GM12878 (cell line): Measurements from ENCODE around the gene IL4I1.

Source experiments
- CEBPB ChIP-seq, 2 experiments: fragments of 150-350 bp in 1 of 2; IDR thresholded peaks; 2 replicates each; pipeline ENCODE4 v1.6.1; 2012 to 2014; ENCODE audit warnings: low read depth in 2 of 2, low read length in 2 of 2, borderline replicate concordance in 1 of 2, inconsistent platforms in 1 of 2
- CTCF ChIP-seq, 3 experiments: IDR thresholded peaks in 2 of 3; conservative IDR thresholded peaks in 1 of 3; 2 replicates each; pipeline ENCODE4 v1.5.1; 2011; ENCODE audit warnings: low read depth in 3 of 3, low read length in 3 of 3, mild to moderate bottlenecking in 3 of 3, control low read depth in 2 of 3, moderate library complexity in 2 of 3, inconsistent platforms in 1 of 3, mixed read lengths in 1 of 3; ENCODE audit not compliant: control insufficient read depth in 2 of 3, insufficient read depth in 1 of 3; ENCODE audit errors: extremely low read depth in 1 of 3
- SUZ12 ChIP-seq: fragments of 200-600 bp; sonication (generic); IDR thresholded peaks from one replicate; pipeline ENCODE4 v1.6.1; 2018; ENCODE audit warnings: antibody characterized with exemption, mild to moderate bottlenecking; ENCODE audit not compliant: unreplicated experiment

GRCh38 chr19:49946415-49946814 lies 49.7 kb upstream of the IL4I1 start:
- TF ChIP-seq CTCF (IDR thresholded peaks at IDR 0.05 in 2 of 3, conservative IDR thresholded peaks at IDR 0.05 in 1 of 3; ENCODE audit: control insufficient read depth in 2 of 3, extremely low read depth in 1 of 3, insufficient read depth in 1 of 3, low read depth in 3 of 3, low read length in 3 of 3), result no peak
- no peak for TF ChIP-seq SUZ12
- no peak for TF ChIP-seq CEBPB (IDR thresholded peaks at IDR 0.05; ENCODE audit: borderline replicate concordance in 1 of 2, low read depth in 2 of 2, low read length in 2 of 2)
